A549 (cell line): Measurements from ENCODE around the gene PIGZ. TPM values are rescaled to one million over a fixed set of nuclear protein-coding genes. Genes with fewer than 3 reads are reported as not detected.

Experiments
- ATAC-seq, 2 experiments: fragments of 200-7000 bp in 1 of 2; fragments of >200 bp in 1 of 2; cut with Nextera tagmentation in 1 of 2; cut with Tn5 transposase in 1 of 2; 3 replicates each; pipeline versions ENCODE4 v1.8.0 to v1.9.1; 2018 to 2020; ENCODE audit warnings: mild to moderate bottlenecking in 1 of 2, moderate library complexity in 1 of 2
- CTCF ChIA-PET: fragments of 300-600 bp; sonication (Branson Sonifier 250); formaldehyde crosslinking; extraction: SDS; loops from one replicate; lab custom pipeline; 2021; ENCODE audit warnings: antibody characterized with exemption, inconsistent platforms; lab: Yijun Ruan, JAX
- POLR2A ChIA-PET: fragments of 350-600 bp; formaldehyde crosslinking; extraction: SDS; loops from one replicate; lab custom pipeline; 2021; ENCODE audit warnings: antibody characterized with exemption, inconsistent platforms; lab: Yijun Ruan, JAX
- DNase-seq, 2 experiments: peaks; one replicate each; pipeline versions ENCODE4 v3.0.0 to v3.0.0-alpha.2; 2011 to 2016; ENCODE audit warnings: low read depth in 1 of 2, low spot score in 1 of 2
- FAIRE-seq: peaks from 2 replicates; lab custom pipeline; 2011; peaks lifted over from hg19 to GRCh38; lab: Jason Lieb, UNC
- H3K27ac ChIP-seq, 2 experiments: fragments of >200 bp; sonication (Bioruptor Twin); formaldehyde crosslinking; 3 replicates each; pipeline ENCODE4 v1.5.1; 2016 to 2017
- H3K4me1 ChIP-seq: fragments of >200 bp; sonication (Bioruptor Twin); formaldehyde crosslinking; 3 replicates; pipeline ENCODE4 v1.6.1; 2016
- H3K4me2 ChIP-seq: fragments of >200 bp; sonication (Bioruptor Twin); formaldehyde crosslinking; 3 replicates; pipeline ENCODE4 v1.6.1; 2016
- H3K4me3 ChIP-seq: fragments of >200 bp; sonication (Bioruptor Twin); formaldehyde crosslinking; 3 replicates; pipeline ENCODE4 v1.5.1; 2016
- H3K9me3 ChIP-seq: fragments of >200 bp; sonication (Bioruptor Twin); formaldehyde crosslinking; 3 replicates; pipeline ENCODE4 v1.6.1; 2016
- ATOH8 ChIP-seq: fragments of 250-450 bp; sonication (Bioruptor Pico); IDR thresholded peaks from 2 replicates; pipeline ENCODE4 v1.5.0; 2020; ENCODE audit warnings: low read depth, mild to moderate bottlenecking, moderate library complexity
- BCL3 ChIP-seq: fragments of >200 bp; sonication (Bioruptor Twin); formaldehyde crosslinking; IDR thresholded peaks from 3 replicates; pipeline ENCODE4 v1.6.1; 2016
- CBX2 ChIP-seq: fragments of 200-600 bp; sonication (generic); IDR thresholded peaks from 2 replicates; pipeline ENCODE4 v1.6.1; 2016; ENCODE audit warnings: low read depth, mild to moderate bottlenecking, borderline replicate concordance
- CEBPB ChIP-seq, 2 experiments: fragments of >200 bp in 1 of 2; sonication (Bioruptor Twin) in 1 of 2; formaldehyde crosslinking in 1 of 2; IDR thresholded peaks; 2 replicates each; pipeline ENCODE4 v1.6.1; 2012 to 2016
- CHD2 ChIP-seq: fragments of 150-350 bp; IDR thresholded peaks from 2 replicates; pipeline ENCODE4 v1.6.1; 2014; ENCODE audit warnings: low read length; ENCODE audit not compliant: partially characterized antibody
- CHD4 ChIP-seq: fragments of 200-600 bp; sonication (generic); IDR thresholded peaks from 2 replicates; pipeline ENCODE4 v1.6.1; 2016; ENCODE audit warnings: antibody characterized with exemption, mild to moderate bottlenecking, borderline replicate concordance
- CTCF ChIP-seq: fragments of >200 bp; sonication (Bioruptor Twin); formaldehyde crosslinking; IDR thresholded peaks from 3 replicates; pipeline ENCODE4 v1.5.1; 2016
- EHMT2 ChIP-seq: fragments of 200-600 bp; sonication (generic); IDR thresholded peaks from 2 replicates; pipeline ENCODE4 v1.6.1; 2016; ENCODE audit warnings: antibody characterized with exemption, low read depth, mild to moderate bottlenecking, moderate library complexity
- EP300 ChIP-seq, 2 experiments: fragments of >200 bp; sonication (Bioruptor Twin); formaldehyde crosslinking; IDR thresholded peaks; 2 replicates in 1 of 2; 3 replicates in 1 of 2; pipeline ENCODE4 v1.6.1; 2016 to 2017
- HEYL ChIP-seq: fragments of 250-450 bp; sonication (Bioruptor Pico); IDR thresholded peaks from 2 replicates; pipeline ENCODE4 v1.8.0; 2021; ENCODE audit warnings: mild to moderate bottlenecking, moderate library complexity
- HMGXB4 ChIP-seq: fragments of 250-450 bp; sonication (Bioruptor Pico); IDR thresholded peaks from 2 replicates; pipeline ENCODE4 v1.5.0; 2021; ENCODE audit warnings: mild to moderate bottlenecking, moderate library complexity, borderline replicate concordance
- HOXA7 ChIP-seq: fragments of 250-450 bp; sonication (Bioruptor Pico); IDR thresholded peaks from 2 replicates; pipeline ENCODE4 v1.5.0; 2020; ENCODE audit warnings: mild to moderate bottlenecking, moderate library complexity
- KDM1A ChIP-seq: fragments of 200-600 bp; sonication (generic); IDR thresholded peaks from 2 replicates; pipeline ENCODE4 v1.6.1; 2016; ENCODE audit warnings: low read depth, mild to moderate bottlenecking
- KDM5A ChIP-seq: fragments of 200-600 bp; sonication (generic); IDR thresholded peaks from 2 replicates; pipeline ENCODE4 v1.6.1; 2016; ENCODE audit warnings: antibody characterized with exemption, mild to moderate bottlenecking
- MAFK ChIP-seq: fragments of 450-650 bp; IDR thresholded peaks from 2 replicates; pipeline ENCODE4 v1.6.1; 2014; ENCODE audit not compliant: partially characterized antibody
- NFE2L2 ChIP-seq: fragments of 150-350 bp; conservative IDR thresholded peaks from 2 replicates; pipeline ENCODE4 v1.6.1; 2014; ENCODE audit warnings: low read length
- RCOR1 ChIP-seq: fragments of 150-350 bp; IDR thresholded peaks from 2 replicates; pipeline ENCODE4 v1.6.1; 2014; ENCODE audit warnings: antibody characterized with exemption, low read length, low read depth
- RFX5 ChIP-seq: fragments of 450-650 bp; IDR thresholded peaks from 2 replicates; pipeline ENCODE4 v1.7.1; 2014; ENCODE audit warnings: antibody characterized with exemption, mild to moderate bottlenecking, moderate library complexity
- SREBF2 ChIP-seq: fragments of 450-650 bp; IDR thresholded peaks from 2 replicates; pipeline ENCODE4 v1.6.1; 2014; ENCODE audit warnings: mild to moderate bottlenecking, moderate library complexity
- TP53 ChIP-seq: fragments of 250-450 bp; sonication (Bioruptor Pico); IDR thresholded peaks from 2 replicates; pipeline ENCODE4 v1.5.0; 2021; ENCODE audit warnings: mild to moderate bottlenecking, moderate library complexity
- USF2 ChIP-seq: fragments of 450-650 bp; IDR thresholded peaks from 2 replicates; pipeline ENCODE4 v1.6.1; 2014; ENCODE audit warnings: antibody characterized with exemption
- ZSCAN20 ChIP-seq: fragments of 250-450 bp; sonication (Bioruptor Pico); IDR thresholded peaks from 2 replicates; pipeline ENCODE4 v1.8.0; 2022; ENCODE audit warnings: mild to moderate bottlenecking, moderate library complexity
- WGBS: methylation state at CpG from one replicate; pipeline ENCODE4 v1.1.6; 2017; ENCODE audit errors: missing lambda C conversion rate; 5-methylcytosine and 5-hydroxymethylcytosine counted together
- polyA plus RNA-seq, 4 experiments: library from polyadenylated mRNA; depleted of rRNA in 3 of 4; stranded (reverse); fragments of >200 nt; fragmentation: RNase III in 1 of 4; extraction: RNeasy Plus Mini Kit Qiagen cat#74134 plus additional on column Dnase treatment in 1 of 4; gene quantifications; 2 replicates in 3 of 4; 3 replicates in 1 of 4; pipeline ENCODE4 v1.2.3, GENCODE V29; 2011 to 2017

The PIGZ gene
- polyA plus RNA-seq, 2 of the 4 experiments (the other 2 are of a cell fraction) = 1.4 to 1.8 TPM

- TF ChIP-seq ZSCAN20 (CRISPR knock-in tag) = no peak
- no peak for TF ChIP-seq CHD2
Measured at GRCh38 chr3:196936288-196936687, 32.3 kb downstream of the PIGZ start (continued).

- H3K4me2 ChIP-seq = no peak overlapping the region
- DNase-seq (no peak), FAIRE-seq (no peak), ATAC-seq (no peak)
- no peak overlapping the region for H3K4me3 ChIP-seq
- 88% methylated on average over 3 of the region's 3 CpGs for WGBS
- H3K9me3 ChIP-seq = no peaks in the 10 kb centered on the region
- TF ChIP-seq MAFK = no peak
- TF ChIP-seq ZSCAN20 (CRISPR knock-in tag) = no peak
- TF ChIP-seq TP53 (CRISPR knock-in tag) = no peak
- TF ChIP-seq NFE2L2 = no peak
- TF ChIP-seq BCL3 = no peak
- no peak for TF ChIP-seq HEYL
- TF ChIP-seq USF2 = no peak
- ChIA-PET CTCF (interaction anchor here (2.1 kb wide), 1 partner anchor 9 kb away, joined by 6 read pairs; the partner anchor contains the start of gene NCBP2), POLR2A (no interaction called here)
- H3K27ac ChIP-seq = no peak overlapping the region
- H3K4me1 ChIP-seq = no peaks in the 10 kb centered on the region
Measured at GRCh38 chr3:196932600-196932999, 36.0 kb downstream of the PIGZ start.

- ChIA-PET POLR2A (no interaction called here), CTCF (interaction anchor here (2.1 kb wide), 1 partner anchor 10 kb away, joined by 6 read pairs; the partner anchor contains the start of gene NCBP2)
- Histone ChIP-seq H3K27ac (no peak overlapping the region), H3K4me3 (no peak overlapping the region), H3K4me1 (no peaks in the 10 kb centered on the region), H3K9me3 (no peaks in the 10 kb centered on the region), H3K4me2 (no peak overlapping the region)
- FAIRE-seq = no peak
- WGBS = 91% methylated on average over 12 of the region's 12 CpGs
- TF ChIP-seq HOXA7 (CRISPR knock-in tag) = no peak
- TF ChIP-seq HMGXB4 (CRISPR knock-in tag) = no peak
- TF ChIP-seq RFX5 = no peak
- TF ChIP-seq ATOH8 (CRISPR knock-in tag) = no peak
- no peak for TF ChIP-seq KDM1A
- TF ChIP-seq CTCF = no peak
- no peak for TF ChIP-seq EP300 (IDR thresholded peaks at IDR 0.05)
- no peak for TF ChIP-seq CHD4
- no peak for TF ChIP-seq CEBPB (IDR thresholded peaks at IDR 0.05)
- no peak for TF ChIP-seq RCOR1
- no peak for TF ChIP-seq EHMT2
- TF ChIP-seq SREBF2 = no peak
- no peak for TF ChIP-seq KDM5A
- TF ChIP-seq CBX2 = no peak
- no peak for DNase-seq
- ATAC-seq = no peak
Measured at GRCh38 chr3:196931828-196932587, 36.6 kb downstream of the PIGZ start.
